IMR-90 (cell line): ENCODE results near the gene RB1. TPM values are rescaled to one million over a fixed set of nuclear protein-coding genes. Genes with fewer than 3 reads are reported as not detected.

Experiments
- ATAC-seq: fragments of 200-7000 bp; cut with Tn5 transposase; 2 replicates; pipeline ENCODE4 v1.9.1; 2020; ENCODE audit warnings: low read depth, mild to moderate bottlenecking, moderate library complexity
- BruUV-seq: library from RNA; stranded (reverse); fragments of 400-500 nt; replicated peaks from 2 replicates; lab custom pipeline; 2021; lab: Mats Ljungman, UMichigan
- CTCF ChIA-PET: fragments of 300-600 bp; formaldehyde crosslinking; extraction: SDS; loops from one replicate; lab custom pipeline; 2021; ENCODE audit warnings: antibody characterized with exemption; lab: Yijun Ruan, JAX
- POLR2A ChIA-PET: fragments of 300-600 bp; sonication (Branson Sonifier 250); formaldehyde crosslinking; loops from one replicate; lab custom pipeline; 2022; ENCODE audit warnings: antibody characterized with exemption; ENCODE audit not compliant: unreplicated experiment; lab: Charles Lee
- DNase-seq: peaks from one replicate; pipeline ENCODE4 v3.0.0; 2013
- H2AFZ ChIP-seq: replicated peaks from 2 replicates; pipeline ENCODE3; 2013; ENCODE audit warnings: low read length, mild to moderate bottlenecking; ENCODE audit not compliant: poor library complexity
- H2AK5ac ChIP-seq: 2 replicates; pipeline ENCODE4 v1.6.1; 2013; ENCODE audit warnings: low read depth, low read length, inconsistent platforms
- H2AK9ac ChIP-seq: replicated peaks from 2 replicates; pipeline ENCODE3; 2013; ENCODE audit warnings: mild to moderate bottlenecking, low read depth, low read length, moderate library complexity; ENCODE audit not compliant: poor library complexity
- H2BK120ac ChIP-seq: 2 replicates; pipeline ENCODE4 v1.6.1; 2013; ENCODE audit warnings: low read depth, low read length, inconsistent platforms
- H2BK15ac ChIP-seq: 3 replicates; pipeline ENCODE4 v1.6.1; 2013; ENCODE audit warnings: low read depth, low read length, inconsistent platforms
- H2BK20ac ChIP-seq: 2 replicates; pipeline ENCODE4 v1.6.1; 2013; ENCODE audit warnings: low read depth, mild to moderate bottlenecking, inconsistent platforms, low read length, moderate library complexity
- H2BK5ac ChIP-seq: 2 replicates; pipeline ENCODE4 v1.6.1; 2013; ENCODE audit warnings: mild to moderate bottlenecking, low read depth, low read length, inconsistent platforms; ENCODE audit not compliant: poor library complexity, severe bottlenecking
- H3K14ac ChIP-seq: replicated peaks from 2 replicates; pipeline ENCODE4 v1.6.1; 2013; ENCODE audit warnings: low read depth, low read length, inconsistent platforms
- H3K18ac ChIP-seq: 2 replicates; pipeline ENCODE4 v1.6.1; 2013; ENCODE audit warnings: low read depth, low read length, control low read depth
- H3K23ac ChIP-seq: 2 replicates; pipeline ENCODE4 v1.6.1; 2013; ENCODE audit warnings: low read depth, low read length, inconsistent platforms
- H3K27ac ChIP-seq: 2 replicates; pipeline ENCODE4 v1.5.1; 2013; ENCODE audit warnings: mild to moderate bottlenecking, control low read depth, low read length; ENCODE audit not compliant: insufficient read depth
- H3K27me3 ChIP-seq: 2 replicates; pipeline ENCODE4 v1.6.1; 2013; ENCODE audit warnings: low read length; ENCODE audit not compliant: control insufficient read depth, insufficient read depth
- H3K36me3 ChIP-seq: 2 replicates; pipeline ENCODE4 v1.6.1; 2013; ENCODE audit warnings: low read length, mixed read lengths; ENCODE audit not compliant: control insufficient read depth, insufficient read depth
- H3K4ac ChIP-seq: 2 replicates; pipeline ENCODE4 v1.6.1; 2013; ENCODE audit warnings: low read depth, low read length, inconsistent platforms
- H3K4me1 ChIP-seq: 2 replicates; pipeline ENCODE4 v1.6.1; 2013; ENCODE audit warnings: low read length, mixed read lengths; ENCODE audit not compliant: control insufficient read depth, insufficient read depth
- H3K4me2 ChIP-seq: 2 replicates; pipeline ENCODE4 v1.6.1; 2013; ENCODE audit warnings: low read depth, mild to moderate bottlenecking, control low read depth, low read length, moderate library complexity
- H3K4me3 ChIP-seq: 2 replicates; pipeline ENCODE4 v1.5.1; 2013; ENCODE audit warnings: low read depth, mild to moderate bottlenecking, control low read depth, low read length, moderate library complexity; ENCODE audit not compliant: insufficient read depth
- H3K56ac ChIP-seq: 2 replicates; pipeline ENCODE4 v1.6.1; 2013; ENCODE audit warnings: low read length, inconsistent platforms; ENCODE audit not compliant: insufficient read depth; ENCODE audit errors: extremely low read depth
- H3K79me1 ChIP-seq, 2 experiments: 2 replicates each; pipeline ENCODE4 v1.6.1; 2013; ENCODE audit warnings: low read length in 2 of 2, inconsistent platforms in 1 of 2, low read depth in 1 of 2
- H3K9ac ChIP-seq: 2 replicates; pipeline ENCODE4 v1.6.1; 2013; ENCODE audit warnings: low read depth, low read length, control low read depth
- H3K9me1 ChIP-seq: 2 replicates; pipeline ENCODE4 v1.6.1; 2013; ENCODE audit warnings: low read length, inconsistent platforms; ENCODE audit not compliant: insufficient read depth
- H3K9me3 ChIP-seq: 2 replicates; pipeline ENCODE4 v1.6.1; 2013; ENCODE audit warnings: low read length; ENCODE audit not compliant: control insufficient read depth, insufficient read depth
- H4K20me1 ChIP-seq: 2 replicates; pipeline ENCODE4 v1.6.1; 2013; ENCODE audit warnings: low read length, inconsistent platforms; ENCODE audit not compliant: insufficient read depth
- H4K5ac ChIP-seq: 2 replicates; pipeline ENCODE4 v1.6.1; 2013; ENCODE audit warnings: mild to moderate bottlenecking, low read depth, low read length, control low read depth
- H4K8ac ChIP-seq, 2 experiments: 2 replicates each; pipeline ENCODE4 v1.6.1; 2013; ENCODE audit warnings: low read depth in 2 of 2, low read length in 2 of 2, control low read depth in 1 of 2, inconsistent platforms in 1 of 2
- H4K91ac ChIP-seq: 2 replicates; pipeline ENCODE4 v1.6.1; 2013; ENCODE audit warnings: low read depth, low read length, inconsistent platforms; ENCODE audit not compliant: insufficient read depth
- CEBPB ChIP-seq: IDR thresholded peaks from 2 replicates; pipeline ENCODE4 v1.6.1; 2012; ENCODE audit warnings: low read depth, low read length, improper control_type of control experiment
- RAD21 ChIP-seq: IDR thresholded peaks from 2 replicates; pipeline ENCODE4 v1.6.1; 2012; ENCODE audit warnings: low read length, improper control_type of control experiment
- WGBS, 2 experiments: methylation state at CpG; one replicate each; pipeline versions ENCODE4 v1.1.5 to v1.1.7; 2013; ENCODE audit warnings: missing lambda C conversion rate in 2 of 2; ENCODE audit not compliant: insufficient read length in 1 of 2; ENCODE audit errors: extremely low coverage in 2 of 2; 5-methylcytosine and 5-hydroxymethylcytosine counted together
- dilution Hi-C: fragments of 300-500 bp; cut with HindIII; formaldehyde crosslinking; loops from one replicate; pipeline ENCODE4 v1.14.3; 2018; ENCODE audit warnings: low sequenced_read_pairs; ENCODE audit not compliant: unreplicated experiment
- in situ Hi-C: fragments of 300-500 bp; cut with MboI; formaldehyde crosslinking; loops from 3 replicates; pipeline ENCODE4 v1.14.3; 2019; ENCODE audit warnings: low sequenced_read_pairs, inconsistent platforms, mixed read lengths
- intact Hi-C: fragments of 100-400 bp; cut with micrococcal nuclease; formaldehyde crosslinking; loops from 2 replicates; pipeline ENCODE4 v1.10.0; 2022
- polyA plus RNA-seq, 3 experiments: library from polyadenylated mRNA; depleted of rRNA; stranded (reverse); fragments of >200 nt; gene quantifications; 2 replicates each; pipeline ENCODE4 v1.2.3, GENCODE V29; 2012; ENCODE audit warnings: low replicate concordance in 1 of 3
- total RNA-seq: library from RNA; depleted of rRNA; stranded (reverse); fragments of >200 nt; gene quantifications from 2 replicates; pipeline ENCODE4 v1.2.3, GENCODE V29; 2012

The RB1 gene
- total and polyA plus RNA-seq, 2 of the 4 experiments (the other 2 are of a cell fraction), result 11.4 to 15.4 TPM

GRCh38 chr13:48311223-48311622 is 7.7 kb downstream of the RB1 start:
- dilution Hi-C loops, result no loop called here
- ATAC-seq, result no peak

More at GRCh38 chr13:48311223-48311622, 7.7 kb downstream of the RB1 start:
- no peak overlapping the region for H2BK20ac ChIP-seq
- peaks cover 13 to 15% of the 10 kb centered on the region in 2 experiments for H3K79me1 ChIP-seq
- H3K27me3 ChIP-seq, result no peaks in the 10 kb centered on the region
- no peak overlapping the region for H2AK5ac ChIP-seq
- intact Hi-C loops, result no loop called here
- WGBS, 2 experiments, result no CpG with 5 or more reads among the region's 1 CpG
- no TSS peak for BruUV-seq
- ChIA-PET POLR2A (no interaction called here), CTCF (no interaction called here)
- H3K4ac ChIP-seq, result no peak overlapping the region
- H3K27ac ChIP-seq, result no peak overlapping the region
- H3K4me1 ChIP-seq, result no peaks in the 10 kb centered on the region
- no peak overlapping the region for H3K56ac ChIP-seq
- H2BK120ac ChIP-seq, result no peak overlapping the region
- TF ChIP-seq RAD21 (no peak), CEBPB (no peak)
- no peak overlapping the region for H2BK15ac ChIP-seq
- no peak for DNase-seq
- H3K36me3 ChIP-seq, result no peaks in the 10 kb centered on the region
- H4K20me1 ChIP-seq, result no peaks in the 10 kb centered on the region
- no peak overlapping the region for H4K8ac ChIP-seq
- no peak overlapping the region for H3K9ac ChIP-seq
- no peak overlapping the region for H3K4me3 ChIP-seq
- no peaks in the 10 kb centered on the region for H3K9me3 ChIP-seq
- H3K14ac ChIP-seq, result no peak overlapping the region
- no peak overlapping the region for H3K18ac ChIP-seq
- H2AFZ ChIP-seq, result no peak overlapping the region
- H3K4me2 ChIP-seq, result no peak overlapping the region
- H3K9me1 ChIP-seq, result no peaks in the 10 kb centered on the region
- H4K5ac ChIP-seq, result no peak overlapping the region
- H2BK5ac ChIP-seq, result no peak overlapping the region
- in situ Hi-C loops, result no loop called here
- no peak overlapping the region for H2AK9ac ChIP-seq
- no peak overlapping the region for H3K23ac ChIP-seq
- no peak overlapping the region for H4K91ac ChIP-seq
